ENCODE data around the gene ADAT3. TPM values are rescaled to one million over a fixed set of nuclear protein-coding genes. Genes with fewer than 3 reads are reported as not detected.
A peak's percentile ranks its signal among the peaks of the same experiment; 100 is the strongest.
"Not testable (repeated sequence)": the region's sequence is repeated elsewhere in the genome, so short reads cannot be mapped to it uniquely, and the experiment has no call there.

Gene ADAT3
- total RNA-seq, 4 donors from 2014 or later = 4.7 to 20.4 (median 11.1) TPM

DNA sequence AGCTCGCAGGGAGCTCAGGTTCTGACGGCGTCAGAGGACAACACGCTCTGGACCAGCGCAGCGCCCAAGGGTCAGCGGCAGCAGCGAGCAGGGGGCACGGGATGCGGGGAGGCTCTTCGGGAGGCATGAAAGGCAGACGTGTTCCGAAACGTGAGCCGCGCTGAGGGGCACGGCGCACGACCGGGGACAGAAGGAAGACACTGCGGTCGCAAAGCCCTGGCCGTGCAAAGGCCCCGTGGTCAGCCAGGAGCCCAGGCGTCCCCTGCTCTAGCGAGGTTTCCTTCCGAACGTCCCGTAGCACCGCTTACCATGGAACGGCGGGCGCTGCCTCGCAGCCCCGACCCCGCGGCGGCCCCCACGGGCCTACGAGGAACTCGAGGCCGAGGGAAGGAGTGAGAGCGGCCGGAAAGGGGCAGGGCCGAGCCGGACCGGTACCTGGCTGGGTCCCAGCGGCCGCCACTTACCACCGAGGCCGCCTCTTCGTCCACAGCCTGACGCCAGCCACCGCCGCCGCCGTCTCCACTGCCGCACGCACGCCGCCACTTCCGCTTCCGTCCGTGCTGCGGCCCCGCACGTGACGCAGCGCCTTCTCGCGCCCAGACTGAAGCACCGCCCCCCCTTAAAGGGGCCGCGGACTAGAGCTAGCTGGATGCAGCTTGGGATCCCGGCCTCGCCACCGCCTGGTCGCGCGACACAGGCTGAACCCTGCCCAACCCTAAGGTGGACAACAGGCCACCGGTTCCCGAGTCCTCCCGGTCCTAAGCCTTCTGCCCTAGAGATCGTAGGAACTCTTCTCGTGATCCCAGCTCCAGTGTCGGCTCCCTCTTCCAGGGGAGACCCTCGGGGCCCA, 29.3 kb upstream of the ADAT3 start:
- DNase-seq = no peak
- peak overlapping the region; percentile 93 to 98 (median 96) for H3K27ac ChIP-seq
- peak overlapping the region; percentile 69 to 99 (median 96) for H3K4me3 ChIP-seq
- 0% methylated on average over 1 to 2 of the region's 87 CpGs for WGBS, 2 donors
- no peaks in the 10 kb centered on the region for H3K9me3 ChIP-seq
- H3K4me1 ChIP-seq = peaks cover 47 to 71% (median 48%) of the 10 kb centered on the region in 3 donors
- peaks cover 0 to 46% (median 4%) of the 10 kb centered on the region in 3 donors for H3K36me3 ChIP-seq
- no peaks in the 10 kb centered on the region for H3K27me3 ChIP-seq
- TF ChIP-seq, protein P1, sequence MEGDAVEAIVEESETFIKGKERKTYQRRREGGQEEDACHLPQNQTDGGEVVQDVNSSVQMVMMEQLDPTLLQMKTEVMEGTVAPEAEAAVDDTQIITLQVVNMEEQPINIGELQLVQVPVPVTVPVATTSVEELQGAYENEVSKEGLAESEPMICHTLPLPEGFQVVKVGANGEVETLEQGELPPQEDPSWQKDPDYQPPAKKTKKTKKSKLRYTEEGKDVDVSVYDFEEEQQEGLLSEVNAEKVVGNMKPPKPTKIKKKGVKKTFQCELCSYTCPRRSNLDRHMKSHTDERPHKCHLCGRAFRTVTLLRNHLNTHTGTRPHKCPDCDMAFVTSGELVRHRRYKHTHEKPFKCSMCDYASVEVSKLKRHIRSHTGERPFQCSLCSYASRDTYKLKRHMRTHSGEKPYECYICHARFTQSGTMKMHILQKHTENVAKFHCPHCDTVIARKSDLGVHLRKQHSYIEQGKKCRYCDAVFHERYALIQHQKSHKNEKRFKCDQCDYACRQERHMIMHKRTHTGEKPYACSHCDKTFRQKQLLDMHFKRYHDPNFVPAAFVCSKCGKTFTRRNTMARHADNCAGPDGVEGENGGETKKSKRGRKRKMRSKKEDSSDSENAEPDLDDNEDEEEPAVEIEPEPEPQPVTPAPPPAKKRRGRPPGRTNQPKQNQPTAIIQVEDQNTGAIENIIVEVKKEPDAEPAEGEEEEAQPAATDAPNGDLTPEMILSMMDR (IDR thresholded peaks at IDR 0.05) = peak in 1 of 6 experiments; percentile 36
- TF ChIP-seq POLR2A (IDR thresholded peaks at IDR 0.05) = peak in 3 of 4 donors; percentile 89 to 95 (median 92)
- intact Hi-C loops (cut with DNase I) = no loop called here

DNA sequence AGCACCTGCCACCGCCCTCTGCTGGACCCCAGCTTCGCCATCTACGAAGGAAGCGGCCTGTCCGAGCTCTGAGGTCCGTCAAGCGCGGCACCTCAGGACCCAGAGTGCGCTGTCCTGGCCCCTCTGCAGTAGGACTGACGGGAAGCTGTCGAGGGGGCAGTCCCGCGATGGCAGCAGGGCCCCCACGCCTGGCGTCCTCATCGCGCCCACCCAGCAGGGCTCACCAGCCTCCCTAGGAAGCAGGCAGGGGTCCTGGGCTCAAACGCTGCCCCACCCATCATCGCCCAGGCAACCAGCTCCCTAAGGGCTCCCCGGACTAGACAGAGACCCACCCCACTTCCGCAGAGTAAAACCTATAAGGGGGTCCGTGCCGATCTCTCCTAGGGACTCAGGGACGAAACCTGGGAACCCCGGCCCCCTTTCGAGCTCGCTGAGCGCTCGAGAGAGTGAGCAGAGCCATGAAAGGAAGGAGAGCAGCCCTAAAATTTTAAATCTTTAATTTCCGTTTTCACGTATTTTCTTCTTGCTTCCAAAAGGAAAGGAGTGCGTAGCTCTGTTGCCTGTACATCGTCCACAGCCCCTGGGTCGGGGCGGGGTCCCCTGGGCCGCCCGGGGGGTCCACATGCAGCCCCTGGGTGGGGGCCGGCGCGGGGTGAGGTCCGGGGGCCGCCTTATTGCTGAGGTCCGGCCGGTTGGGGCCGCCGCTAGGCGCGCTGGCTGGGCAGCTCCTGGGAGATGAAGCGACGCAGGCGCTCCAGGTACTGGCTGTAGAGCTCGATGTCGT, 28.5 kb upstream of the ADAT3 start:
- H3K9me3 ChIP-seq; intact Hi-C loops (cut with DNase I); H3K27me3 ChIP-seq; DNase-seq: not testable (repeated sequence)
- 33 to 83% methylated on average over 10 to 11 of the region's 53 CpGs for whole genome bisulfite sequencing, 2 donors
- peaks cover 49 to 72% (median 53%) of the 10 kb centered on the region in 3 donors for H3K4me1 ChIP-seq
- H3K27ac ChIP-seq = peak overlapping the region; percentile 93 to 98 (median 96)
- H3K4me3 ChIP-seq = peak overlapping the region; percentile 69 to 99 (median 96)
- peaks cover 0 to 40% (median 6%) of the 10 kb centered on the region in 3 donors for H3K36me3 ChIP-seq

DNA sequence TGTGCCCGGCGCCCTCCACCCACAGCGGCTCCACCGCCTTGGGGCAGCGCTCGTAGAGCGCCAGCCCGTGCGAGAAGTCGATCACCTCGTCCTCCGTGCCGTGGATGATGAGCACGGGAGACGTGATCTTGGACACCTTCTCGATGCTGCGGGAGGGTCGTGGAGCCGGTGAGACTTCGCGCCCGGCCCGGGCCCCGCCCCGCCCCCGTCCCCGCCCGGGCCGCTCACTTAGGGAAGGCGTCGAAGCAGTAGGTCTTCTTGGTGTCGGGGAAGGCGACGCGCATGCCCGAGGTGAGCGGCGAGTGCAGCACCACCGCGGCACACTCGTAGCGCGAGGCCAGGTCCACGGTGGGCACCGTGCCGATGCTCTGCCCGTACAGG, 27.9 kb upstream of the ADAT3 start:
- H3K27me3 ChIP-seq; intact Hi-C loops (cut with DNase I); H3K9me3 ChIP-seq; DNase-seq; H3K27ac ChIP-seq: not testable (repeated sequence)
- Histone ChIP-seq H3K4me1 (peaks cover 49 to 72% (median 57%) of the 10 kb centered on the region in 3 donors), H3K36me3 (peaks cover 0 to 34% (median 6%) of the 10 kb centered on the region in 3 donors), H3K4me3 (peak overlapping the region in 3 of 4 donors; percentile 96 to 99 (median 96))
- WGBS, 2 donors = no CpG with 5 or more reads among the region's 47 CpGs

DNA sequence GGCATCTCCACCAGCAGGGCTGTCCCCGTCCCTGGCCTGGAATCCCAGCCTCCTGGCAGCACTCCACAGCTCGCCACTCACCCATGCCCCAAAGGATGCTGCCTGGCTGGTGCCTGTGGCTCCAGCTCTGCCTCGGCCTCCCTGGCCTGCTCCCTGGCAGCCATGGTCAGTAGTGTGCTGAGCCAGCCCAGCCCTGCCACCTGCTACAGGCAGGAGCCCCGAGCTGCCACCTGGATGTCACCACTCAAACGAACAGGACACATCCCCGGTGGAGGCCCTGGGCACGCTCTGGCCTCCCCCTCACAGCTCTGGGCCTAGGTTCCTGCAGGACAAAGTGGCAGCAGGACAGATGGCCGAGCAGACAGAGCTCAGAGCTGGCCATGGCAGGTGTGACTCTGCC, 26.6 kb upstream of the ADAT3 start:
- Histone ChIP-seq H3K4me1 (peaks cover 46 to 72% (median 57%) of the 10 kb centered on the region in 3 donors), H3K36me3 (peaks cover 0 to 25% (median 6%) of the 10 kb centered on the region in 3 donors)
- intact Hi-C loops (cut with DNase I); H3K4me3 ChIP-seq; DNase-seq; H3K27me3 ChIP-seq; H3K9me3 ChIP-seq; H3K27ac ChIP-seq: not testable (repeated sequence)
- WGBS, 2 donors = 60% methylated on average over 2 of the region's 8 CpGs; no CpG with 5 or more reads in 1 of the 2 donors

DNA sequence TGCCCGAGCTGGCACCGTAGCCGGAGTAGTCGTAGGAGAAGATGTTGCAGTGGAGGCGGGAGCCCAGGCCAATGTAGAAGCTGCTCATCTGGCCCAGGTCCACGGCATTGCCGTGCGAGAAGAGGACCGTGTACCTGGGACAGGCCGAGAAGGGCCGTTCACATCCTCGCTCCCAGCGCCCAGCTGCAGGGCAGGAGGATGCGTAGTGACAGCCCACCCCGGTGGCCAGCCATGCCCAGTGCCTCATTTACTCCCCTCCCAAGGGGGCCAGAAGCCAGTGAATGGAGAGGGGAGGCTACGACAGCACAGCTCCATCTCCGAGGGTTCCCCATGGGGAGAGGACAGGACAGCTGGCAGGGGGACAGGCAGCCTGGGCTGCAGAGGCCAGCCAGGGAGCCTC, 25.2 kb upstream of the ADAT3 start:
- H3K9me3 ChIP-seq; H3K27me3 ChIP-seq; H3K4me3 ChIP-seq; DNase-seq; H3K27ac ChIP-seq; intact Hi-C loops (cut with DNase I): not testable (repeated sequence)
- H3K36me3 ChIP-seq = peaks cover 0 to 25% (median 6%) of the 10 kb centered on the region in 3 donors
- H3K4me1 ChIP-seq = peaks cover 44 to 69% (median 56%) of the 10 kb centered on the region in 3 donors
- WGBS, 2 donors = 80% methylated on average over 4 of the region's 17 CpGs; no CpG with 5 or more reads in 1 of the 2 donors

DNA sequence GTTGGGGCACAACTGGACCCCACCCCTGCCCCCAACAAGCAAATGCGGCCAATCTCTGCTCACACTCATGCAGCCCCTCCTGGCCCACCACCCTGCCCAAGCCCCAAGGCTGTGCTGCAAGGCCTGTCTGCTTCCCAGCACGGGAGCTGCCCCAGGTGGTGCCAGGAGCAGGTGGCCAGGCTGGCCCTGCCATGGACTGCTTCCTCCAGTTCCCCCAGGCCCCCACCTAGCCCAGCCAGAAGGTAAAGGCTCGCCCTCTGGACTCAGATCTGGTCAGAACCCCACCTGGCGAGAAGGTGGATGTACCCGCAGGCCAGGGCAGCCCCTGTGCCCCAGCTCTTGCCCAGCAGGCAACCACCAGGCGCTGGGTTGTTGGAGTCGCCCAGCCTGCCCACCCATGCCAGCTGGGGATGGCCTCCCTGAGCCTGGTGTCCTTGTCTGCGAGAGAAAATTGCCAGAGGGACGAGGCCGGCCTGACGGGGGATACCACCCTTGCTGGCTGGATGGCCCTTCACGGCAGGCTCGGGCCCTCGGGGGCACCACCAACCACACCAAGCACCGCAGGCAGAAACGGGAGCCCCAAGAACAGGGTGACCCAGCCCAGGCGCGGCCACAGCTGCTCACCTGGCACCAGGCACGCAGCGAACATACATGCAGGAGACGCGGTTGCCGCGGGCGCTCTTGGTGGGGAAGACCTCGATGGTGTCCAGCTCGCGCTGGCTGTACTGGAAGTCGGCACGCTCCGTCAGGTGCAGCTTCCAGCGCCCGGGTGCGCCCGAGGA, 24.4 kb upstream of the ADAT3 start:
- H3K27me3 ChIP-seq = no peaks in the 10 kb centered on the region
- 60 to 86% methylated on average over 1 of the region's 35 CpGs for WGBS, 2 donors
- no peaks in the 10 kb centered on the region for H3K9me3 ChIP-seq
- H3K36me3 ChIP-seq = peaks cover 0 to 25% (median 6%) of the 10 kb centered on the region in 3 donors
- intact Hi-C loops (cut with DNase I) = no loop called here
- H3K27ac ChIP-seq = peak overlapping the region; percentile 26 to 96 (median 81)
- no peak for TF ChIP-seq POLR2A (IDR thresholded peaks at IDR 0.05)
- TF ChIP-seq, protein P1 (IDR thresholded peaks at IDR 0.05) = no peak
- peak overlapping the region in 2 of 4 donors; percentile 28 to 98 for H3K4me3 ChIP-seq
- peaks cover 44 to 67% (median 51%) of the 10 kb centered on the region in 3 donors for H3K4me1 ChIP-seq
- no peak for DNase-seq

DNA sequence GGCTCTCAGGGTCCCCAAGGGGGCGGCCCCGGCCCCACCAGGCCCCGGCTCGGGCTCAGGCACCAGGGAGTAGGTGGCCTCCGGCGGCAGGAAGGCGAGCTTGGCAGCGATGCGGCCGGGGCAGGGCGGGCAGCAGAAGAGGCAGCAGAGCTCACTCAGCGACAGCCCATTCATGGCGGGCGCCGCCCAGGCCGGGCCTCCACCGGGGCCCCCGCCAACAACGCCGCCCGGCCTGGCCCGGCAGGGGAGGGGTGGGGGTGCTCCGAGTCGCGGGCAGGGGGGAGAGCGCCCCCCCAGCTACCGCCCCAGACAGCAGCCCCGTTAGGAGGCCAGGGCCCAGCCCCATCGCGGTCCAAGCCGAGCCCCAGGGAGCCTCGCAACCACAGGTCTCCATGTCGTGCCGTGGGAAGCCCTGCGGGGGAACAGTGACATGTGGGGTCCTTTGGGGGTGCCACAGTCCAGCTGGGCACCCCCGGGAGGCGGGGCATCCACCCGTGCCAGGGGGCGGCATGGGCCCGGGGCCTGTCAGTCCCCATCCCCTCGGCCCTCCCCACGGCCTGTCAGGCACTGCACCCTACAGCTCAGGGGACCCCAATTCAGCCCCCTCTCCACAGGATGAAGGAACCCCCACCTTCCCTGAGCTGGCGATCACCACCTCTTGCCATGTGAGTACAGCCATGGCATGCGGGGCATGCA, 23.7 kb upstream of the ADAT3 start:
- whole genome bisulfite sequencing, 2 donors = 40% methylated on average over 1 of the region's 44 CpGs; no CpG with 5 or more reads in 1 of the 2 donors
- H3K4me3 ChIP-seq = peak overlapping the region in 3 of 4 donors; percentile 20 to 98 (median 28)

More for the DNA sequence above, 23.7 kb upstream of the ADAT3 start:
- Histone ChIP-seq H3K4me1 (peaks cover 40 to 63% (median 48%) of the 10 kb centered on the region in 3 donors), H3K36me3 (peaks cover 0 to 25% (median 6%) of the 10 kb centered on the region in 3 donors), H3K27ac (peak overlapping the region; percentile 66 to 96 (median 95))
- H3K27me3 ChIP-seq; H3K9me3 ChIP-seq; DNase-seq; intact Hi-C loops (cut with DNase I): not testable (repeated sequence)

Measured in esophagus squamous epithelium (tissue), 5 donors.